DMS153 treated with DMSO at 0.1 percent for 48 hours (cell line): ENCODE measurements around the gene ATP13A2.

ENCODE experiments used
- DNase-seq: peaks from one replicate; lab custom pipeline; 2025; ENCODE audit not compliant: unreplicated experiment; lab: John Stamatoyannopoulos, UW

The ATP13A2 gene

DNA sequence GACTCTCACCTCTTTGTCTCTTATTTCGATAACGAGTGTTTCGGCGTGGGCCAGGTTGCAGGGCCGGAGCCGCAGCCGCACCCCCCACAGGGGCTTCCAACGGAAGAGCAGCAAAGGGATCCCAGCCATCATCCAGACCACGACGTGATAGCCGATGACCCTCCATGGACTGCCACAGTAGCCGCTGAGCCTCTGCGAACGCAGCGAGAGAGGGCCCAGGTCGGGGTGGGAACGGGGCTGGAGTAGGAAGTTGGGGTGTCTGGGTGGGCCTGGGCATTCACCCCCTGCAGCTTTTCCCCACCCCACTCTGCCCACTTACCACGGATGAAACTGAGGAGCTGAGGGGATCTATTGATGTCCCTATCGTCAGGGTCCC lies 6.4 kb downstream of the ATP13A2 start:
- no peak for DNase-seq

DNA sequence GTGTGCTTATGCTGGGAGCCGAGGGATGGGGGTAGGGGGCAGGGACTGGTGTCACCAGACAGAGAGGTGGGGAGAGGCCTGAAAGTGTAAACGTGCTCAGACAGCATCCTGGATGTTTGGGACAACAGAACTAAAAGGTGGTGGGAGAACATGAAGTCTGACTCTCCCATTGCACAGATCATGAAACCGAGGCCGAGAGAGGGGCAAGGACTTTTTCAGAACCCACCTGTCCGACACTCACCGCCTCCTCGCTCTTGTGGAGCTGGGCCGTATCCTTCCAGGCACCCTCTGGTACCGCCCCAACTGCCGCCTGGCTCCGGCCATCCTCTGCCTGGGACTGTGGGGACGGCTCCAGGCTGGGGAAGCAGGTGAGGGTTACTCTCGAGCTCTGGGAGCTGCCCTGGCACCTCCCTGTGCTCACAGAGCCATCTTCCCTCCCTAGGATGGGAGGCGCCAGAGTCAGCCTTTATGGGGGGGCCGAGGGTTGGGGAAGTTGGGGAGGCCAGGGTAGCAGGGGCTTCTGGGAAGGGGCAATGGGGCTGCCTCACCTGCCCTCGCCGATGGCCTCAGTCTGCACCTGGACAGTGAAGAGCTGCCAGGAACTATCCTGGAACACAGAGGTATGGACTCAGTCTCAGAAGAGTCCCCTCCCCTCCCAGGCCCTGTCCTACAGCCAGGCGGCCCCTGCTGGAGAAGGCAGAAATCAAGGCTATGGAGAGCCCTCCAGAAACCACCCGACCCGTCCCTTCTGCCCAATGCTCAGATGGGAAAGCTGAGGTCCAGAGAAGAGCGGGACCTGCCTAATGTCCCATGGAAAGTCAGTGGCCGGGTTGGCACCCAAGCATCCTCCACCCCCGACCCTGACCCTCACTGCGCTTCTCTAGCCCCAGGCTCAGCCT lies 7.0 kb downstream of the ATP13A2 start:
- no peak for DNase-seq

DNA sequence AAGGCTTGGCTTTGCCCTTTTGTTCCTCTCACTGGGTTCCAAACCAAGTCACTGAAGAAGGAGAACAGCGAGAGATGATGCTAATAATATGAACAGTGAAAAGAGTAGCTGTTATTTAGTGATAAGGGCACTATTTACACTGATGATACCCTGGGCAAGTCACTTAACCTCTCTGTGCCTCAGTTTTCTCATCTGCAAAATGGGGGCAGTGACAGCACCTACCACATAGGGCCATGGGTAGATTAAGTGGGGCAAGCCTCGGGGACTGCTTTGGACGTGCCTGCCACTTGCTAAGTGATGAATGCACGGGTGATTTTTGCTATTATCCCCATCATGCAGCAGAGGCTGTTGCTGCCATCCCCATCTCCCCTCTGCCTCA lies 9.2 kb downstream of the ATP13A2 start:
- no peak for DNase-seq

DNA sequence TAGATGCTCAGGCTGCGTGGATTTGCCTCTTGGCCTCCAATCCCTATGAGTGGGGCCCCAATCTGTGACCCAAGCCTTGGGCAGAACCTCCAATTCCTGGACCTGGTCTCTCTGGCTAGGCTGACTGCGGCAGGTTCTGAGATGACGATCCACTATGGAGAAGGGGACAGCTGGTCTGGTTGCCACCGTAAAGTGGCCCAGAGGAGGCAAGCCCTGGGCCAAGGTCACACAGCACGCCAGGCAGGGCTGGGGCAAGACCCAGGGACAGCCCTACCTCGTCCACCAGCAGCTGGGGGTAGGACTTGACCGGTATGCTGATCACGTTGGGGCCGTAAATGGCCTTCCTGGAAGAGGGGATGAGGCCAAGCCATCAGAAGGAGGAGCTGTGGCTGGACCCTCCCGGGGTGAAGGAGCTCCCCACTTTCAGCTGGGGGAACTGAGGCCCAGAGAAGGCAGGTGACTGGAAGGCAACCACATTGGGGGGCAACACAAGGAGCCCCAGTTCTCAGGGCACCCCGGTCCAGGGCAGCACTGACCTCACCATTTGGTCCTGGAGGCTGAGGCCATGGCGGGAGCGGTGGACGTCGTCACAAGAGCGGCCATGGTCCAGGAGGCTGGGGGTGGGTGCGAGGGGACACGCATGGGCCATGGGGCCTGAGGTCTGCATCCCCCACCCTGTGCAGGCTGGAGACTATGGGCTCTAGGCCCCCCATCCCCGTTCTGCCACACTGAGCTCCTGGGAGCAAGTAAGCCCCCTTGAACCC lies 9.8 kb downstream of the ATP13A2 start:
- DNase-seq = no peak

DNA sequence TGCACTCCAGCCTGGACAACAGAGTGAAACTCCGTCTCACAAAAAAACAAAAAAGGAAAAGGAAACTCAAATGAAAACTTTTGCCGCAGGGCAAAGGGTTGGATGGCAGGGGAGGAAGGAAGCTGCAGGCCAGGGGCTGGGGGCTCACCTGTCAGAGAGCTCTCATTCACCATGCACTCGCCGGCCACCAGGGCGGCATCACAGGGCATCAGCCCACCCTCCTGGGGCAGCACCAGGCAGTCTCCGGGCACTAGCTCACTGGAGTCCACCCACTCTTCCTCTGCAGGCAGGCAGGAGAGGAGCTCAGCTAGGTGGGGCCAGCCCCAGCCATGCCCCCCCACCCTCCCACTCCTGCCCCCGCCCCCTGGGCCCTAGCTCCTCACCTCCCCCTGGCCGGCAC lies 11.9 kb downstream of the ATP13A2 start:
- no peak for DNase-seq

DNA sequence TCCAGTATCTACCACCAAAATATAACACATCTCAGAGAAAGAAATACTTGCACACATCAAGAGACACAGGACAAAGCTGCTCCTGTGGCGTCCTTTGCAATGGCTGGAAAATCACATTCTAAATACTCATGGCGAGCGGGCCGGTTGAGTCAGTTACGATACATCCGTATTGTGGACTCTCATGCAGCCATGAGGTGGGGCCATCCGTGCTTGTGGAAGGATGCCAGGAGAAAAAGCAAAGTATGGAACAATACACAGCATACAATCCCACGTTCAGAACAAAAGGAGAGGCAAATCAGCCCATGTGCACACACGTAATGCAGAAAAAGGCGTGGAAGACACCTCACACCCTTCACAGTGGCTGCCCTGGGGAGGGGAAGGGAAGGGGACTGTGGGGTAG lies 13.1 kb downstream of the ATP13A2 start:
- DNase-seq = no peak

DNA sequence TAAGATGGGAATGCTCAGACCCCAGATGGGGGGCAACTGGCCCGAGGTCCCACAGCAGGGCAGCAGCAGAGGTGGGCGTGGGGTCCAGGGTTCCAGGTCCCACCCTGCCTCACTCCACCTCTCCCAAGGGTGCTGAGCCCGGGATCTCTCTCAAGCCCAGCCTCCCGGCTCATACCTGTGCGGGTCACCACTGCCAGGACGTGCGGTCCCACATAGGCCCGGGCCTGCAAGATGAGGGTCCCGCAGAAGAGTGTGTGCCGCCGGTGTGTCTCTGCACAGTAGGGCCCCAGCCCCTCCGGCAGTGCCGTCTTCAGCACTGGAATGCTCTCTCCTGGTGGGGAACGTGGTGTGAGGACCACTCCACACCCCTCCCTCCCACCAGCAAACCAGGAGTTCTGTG lies 14.9 kb downstream of the ATP13A2 start:
- DNase-seq = no peak

DNA sequence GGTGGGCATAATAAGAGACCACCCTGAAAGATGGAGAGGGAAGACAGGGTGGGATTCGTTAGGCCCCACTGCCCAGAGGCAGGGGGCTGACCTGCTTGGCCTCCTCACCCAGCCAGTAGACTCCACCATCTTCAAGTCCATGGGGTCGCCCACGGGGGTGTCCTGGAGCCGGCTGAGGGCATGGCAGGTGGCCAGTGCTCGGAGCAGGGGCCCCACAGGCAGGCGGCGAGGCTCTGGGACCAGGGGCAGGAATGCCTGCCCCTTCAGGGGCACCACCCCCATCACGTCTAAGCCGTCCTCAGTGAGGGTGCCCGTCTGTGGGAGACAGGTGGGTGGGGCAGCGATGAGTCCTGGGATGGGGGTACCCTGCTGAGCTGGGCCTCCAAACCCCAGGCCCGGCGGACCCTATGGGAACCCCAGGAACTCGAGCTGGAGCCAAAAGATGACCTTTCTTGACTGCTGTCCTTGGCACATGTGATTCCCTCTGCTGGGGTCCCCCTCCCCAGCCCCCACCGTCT lies 18.1 kb downstream of the ATP13A2 start:
- DNase-seq = no peak

DNA sequence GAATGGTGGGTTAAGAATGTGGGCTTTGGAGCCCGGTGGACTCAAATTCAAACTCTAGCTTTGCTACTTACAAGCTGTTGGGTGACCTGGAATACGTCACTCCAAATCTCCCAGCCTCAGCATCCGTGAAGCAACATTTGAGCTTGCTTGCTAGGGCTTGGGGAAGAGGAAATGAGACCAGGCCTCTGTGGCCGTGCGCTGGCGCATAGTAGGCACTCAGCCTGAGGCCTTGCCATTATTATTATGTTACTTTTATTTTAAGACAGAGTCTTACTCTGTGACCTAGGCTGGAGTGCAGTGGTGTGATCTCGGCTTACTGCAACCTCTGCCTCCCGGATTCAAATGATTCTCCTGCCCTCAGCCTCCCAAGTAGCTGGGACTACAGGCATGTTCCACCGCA lies 19.1 kb downstream of the ATP13A2 start:
- DNase-seq = no peak

DNA sequence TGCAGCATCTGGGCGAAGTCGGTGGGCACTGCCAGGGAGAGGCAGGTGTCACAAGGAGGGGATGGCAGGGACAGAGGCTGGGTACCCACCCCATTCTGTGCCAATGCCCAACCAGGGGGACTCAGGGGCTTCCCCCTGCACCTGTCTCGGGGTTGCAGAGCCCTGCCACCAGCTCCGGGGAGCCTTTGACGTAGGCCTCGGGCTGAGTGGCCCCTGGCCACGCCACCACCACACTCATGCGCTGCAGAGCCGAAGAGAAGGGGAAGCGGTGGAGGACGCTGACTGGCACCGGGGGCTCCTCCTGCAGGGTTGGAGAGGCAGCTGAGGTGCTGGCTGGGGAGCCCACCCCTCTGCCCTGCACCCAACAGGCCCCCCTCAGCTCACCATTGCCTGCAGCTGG lies 19.6 kb downstream of the ATP13A2 start:
- no peak for DNase-seq

DNA sequence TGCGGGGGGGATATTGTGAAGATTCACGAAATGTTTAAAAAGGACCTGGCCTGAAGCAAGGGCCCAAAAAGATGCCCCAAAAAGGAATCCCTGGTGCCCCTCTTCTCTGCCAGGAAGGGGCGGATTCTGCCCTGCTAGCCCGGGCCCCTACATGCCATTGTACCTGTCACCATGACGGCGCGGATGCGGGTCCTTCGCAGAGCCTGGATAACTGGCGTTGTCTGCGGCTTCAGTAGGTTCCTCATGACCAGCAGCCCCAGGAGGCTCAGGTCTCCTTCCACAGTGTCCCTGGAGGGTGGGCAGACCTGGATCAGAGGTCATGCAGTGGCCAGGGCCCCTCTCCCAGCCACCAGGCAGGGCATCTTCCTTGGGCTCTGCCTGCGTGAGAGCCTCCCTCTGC lies 20.2 kb downstream of the ATP13A2 start:
- no peak for DNase-seq

DNA sequence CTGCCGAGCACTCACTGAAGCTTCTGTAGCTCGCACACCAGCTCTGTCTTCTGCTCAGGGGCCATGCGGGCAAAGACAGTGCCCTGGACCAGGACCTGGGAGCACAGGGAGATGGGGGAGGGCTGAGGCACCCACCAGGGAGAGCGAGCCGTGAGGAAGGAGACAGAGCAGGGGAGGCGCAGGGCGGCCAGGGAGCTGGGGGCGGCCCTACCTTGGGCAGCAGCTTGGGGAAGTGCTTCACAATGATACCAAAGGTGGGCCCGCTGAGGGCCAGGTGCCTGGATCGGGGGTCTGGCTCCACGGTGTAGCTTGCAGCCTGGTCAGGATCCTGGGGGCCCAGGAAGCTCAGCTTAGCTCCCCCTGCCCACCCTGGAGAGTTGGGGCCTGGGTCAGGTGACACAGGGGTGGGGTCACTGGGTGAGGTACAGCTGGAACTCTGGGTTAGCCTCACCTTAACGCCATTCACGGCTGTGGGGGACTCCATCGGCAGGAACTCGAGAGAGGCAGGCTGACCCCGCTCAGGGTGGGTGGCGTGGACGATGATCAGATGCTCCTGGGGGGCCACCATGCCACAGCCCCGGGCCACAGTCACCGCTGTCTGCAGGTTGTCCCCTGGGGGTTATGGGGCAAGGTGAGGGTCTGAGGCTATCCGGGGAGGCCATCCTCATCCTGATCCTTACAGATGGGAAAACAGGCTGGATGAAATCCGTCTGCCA lies 21.9 kb downstream of the ATP13A2 start:
- no peak for DNase-seq

DNA sequence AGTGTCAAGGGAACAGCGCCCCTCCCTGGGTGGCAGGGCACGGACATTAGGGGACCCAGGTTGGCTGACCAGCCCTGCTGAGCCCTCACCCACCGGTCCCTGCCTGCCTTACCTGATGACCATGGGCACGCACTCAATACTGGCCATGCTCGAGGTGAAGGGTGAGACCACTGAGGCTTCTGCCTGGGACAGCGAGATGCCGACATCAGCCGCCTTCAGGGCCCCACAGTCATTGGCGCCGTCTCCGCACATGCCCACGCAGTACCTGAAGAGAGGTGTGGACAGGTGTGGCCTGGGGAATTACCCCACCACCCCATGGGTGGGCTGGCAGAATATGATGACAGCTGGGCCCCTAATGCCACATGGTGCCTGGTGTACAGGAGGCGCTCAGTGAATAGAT lies 23.5 kb downstream of the ATP13A2 start:
- DNase-seq = no peak

DNA sequence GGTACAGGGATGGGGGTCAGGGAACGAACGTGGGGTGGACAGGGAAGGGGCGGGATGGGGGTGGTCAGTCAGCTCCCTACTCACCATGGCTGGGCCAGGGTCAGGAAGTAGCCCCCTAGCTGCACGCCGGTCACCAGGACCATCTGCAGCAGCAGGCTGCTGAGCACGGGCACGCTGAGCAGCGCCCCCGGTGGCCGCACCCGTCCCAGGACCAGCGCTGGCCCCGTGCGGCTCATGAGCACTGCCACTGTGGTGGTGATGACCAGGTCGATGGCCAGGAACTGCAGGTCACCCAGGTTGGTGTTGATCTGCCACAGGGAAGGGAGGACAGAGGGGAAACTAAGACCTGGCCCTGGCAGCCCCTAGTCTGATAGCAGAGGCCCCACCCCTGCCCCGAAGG lies 24.8 kb downstream of the ATP13A2 start:
- DNase-seq = no peak

DNA sequence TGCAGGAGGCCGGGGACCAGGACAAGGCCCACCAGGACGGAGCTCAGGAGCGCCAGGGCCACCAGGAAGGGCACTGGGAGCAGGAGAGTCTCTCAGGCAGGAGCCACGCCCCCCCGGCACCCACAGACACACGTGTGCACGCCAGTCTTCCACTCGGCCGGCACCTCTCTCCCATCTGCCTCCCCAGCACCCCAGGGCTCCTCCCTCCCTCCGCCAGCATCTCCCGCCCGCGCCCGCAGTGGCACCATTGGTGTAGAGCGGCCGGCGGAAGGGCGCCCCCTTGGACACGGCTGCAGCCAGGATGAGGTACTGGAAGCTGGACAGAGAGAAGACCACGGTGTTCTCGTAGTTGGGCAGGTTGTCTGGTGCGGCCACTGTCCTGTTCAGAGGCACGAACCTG lies 25.2 kb downstream of the ATP13A2 start:
- no peak for DNase-seq

DNA sequence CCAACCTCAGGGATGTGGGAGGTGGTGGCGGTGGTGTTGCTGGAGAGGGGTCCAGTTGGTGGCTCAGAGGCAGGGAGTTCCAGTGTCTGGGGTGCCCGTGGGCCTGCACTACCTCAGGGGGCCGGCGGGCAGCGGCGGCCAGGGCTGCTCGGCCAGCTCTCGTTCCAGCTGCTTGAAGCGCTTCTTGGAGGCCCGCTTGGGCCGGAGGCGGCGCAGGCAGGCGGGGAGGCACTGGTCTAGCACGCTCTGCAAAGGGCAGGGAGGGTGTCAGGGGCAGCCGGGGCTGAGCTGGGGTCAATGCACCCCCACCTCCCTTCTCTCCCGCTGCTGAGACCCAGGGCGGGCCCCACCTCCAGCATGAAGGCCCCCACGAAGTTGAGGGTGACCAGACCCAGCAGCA lies 25.6 kb downstream of the ATP13A2 start:
- DNase-seq = no peak

DNA sequence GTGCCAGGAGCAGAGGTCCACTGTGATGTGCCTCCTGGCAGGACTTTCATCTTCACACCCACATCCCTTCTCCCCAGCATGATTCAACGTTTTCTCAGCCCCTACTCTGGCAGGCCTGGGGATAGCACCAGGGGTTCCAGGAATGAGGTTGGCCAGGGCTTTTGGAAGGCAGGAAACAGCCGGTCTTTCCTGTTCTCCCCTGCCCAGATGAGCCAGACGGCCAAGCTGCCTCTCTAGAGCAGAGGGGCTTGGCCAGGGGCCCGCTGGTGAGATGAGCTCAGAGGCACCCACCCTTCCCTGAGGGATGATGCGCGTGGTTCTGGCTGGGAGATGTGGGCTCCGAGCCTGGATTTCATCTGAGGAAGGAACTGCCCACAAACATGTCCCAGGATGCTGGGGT lies 27.0 kb downstream of the ATP13A2 start:
- no peak for DNase-seq

DNA sequence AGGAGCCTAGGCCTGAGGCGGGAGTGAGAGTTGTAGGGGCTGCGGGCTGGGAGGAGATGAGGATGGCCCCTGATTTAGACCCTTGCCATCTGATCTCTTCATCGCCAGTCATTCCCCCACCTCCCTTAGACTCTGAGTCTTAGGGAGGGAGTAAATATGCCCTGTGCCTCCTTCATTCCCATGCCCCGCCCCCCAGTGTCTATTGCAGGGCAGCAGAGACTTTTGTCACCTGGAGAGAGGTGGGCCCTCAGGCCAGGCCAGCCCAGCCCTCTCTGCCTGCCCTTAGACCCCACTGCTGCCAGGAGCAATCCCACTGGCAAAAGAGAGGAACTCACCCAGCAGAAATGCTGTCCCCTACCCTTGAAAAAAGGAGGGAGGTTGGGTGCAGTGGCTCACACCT lies 28.1 kb downstream of the ATP13A2 start:
- no peak for DNase-seq

DNA sequence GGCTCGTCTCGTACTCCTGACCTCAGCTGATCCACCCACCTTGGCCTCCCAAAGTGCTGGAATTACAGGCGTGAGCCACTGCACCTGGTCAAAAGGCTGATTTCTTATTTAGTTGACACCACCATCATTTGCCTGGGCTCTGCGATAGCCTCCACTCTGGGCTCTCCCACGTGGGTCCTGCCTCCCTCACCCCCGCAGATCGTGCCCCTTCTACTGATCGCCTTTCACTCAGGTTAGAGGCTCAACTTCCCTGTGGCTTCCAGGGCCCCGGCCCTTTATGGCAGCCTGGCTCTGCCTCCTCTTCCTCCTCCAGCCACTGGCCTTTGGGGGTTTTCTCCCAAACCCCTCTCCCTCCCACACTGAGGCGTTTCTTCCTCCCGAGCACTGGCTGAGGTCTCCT lies 28.8 kb downstream of the ATP13A2 start:
- DNase-seq = no peak

DNA sequence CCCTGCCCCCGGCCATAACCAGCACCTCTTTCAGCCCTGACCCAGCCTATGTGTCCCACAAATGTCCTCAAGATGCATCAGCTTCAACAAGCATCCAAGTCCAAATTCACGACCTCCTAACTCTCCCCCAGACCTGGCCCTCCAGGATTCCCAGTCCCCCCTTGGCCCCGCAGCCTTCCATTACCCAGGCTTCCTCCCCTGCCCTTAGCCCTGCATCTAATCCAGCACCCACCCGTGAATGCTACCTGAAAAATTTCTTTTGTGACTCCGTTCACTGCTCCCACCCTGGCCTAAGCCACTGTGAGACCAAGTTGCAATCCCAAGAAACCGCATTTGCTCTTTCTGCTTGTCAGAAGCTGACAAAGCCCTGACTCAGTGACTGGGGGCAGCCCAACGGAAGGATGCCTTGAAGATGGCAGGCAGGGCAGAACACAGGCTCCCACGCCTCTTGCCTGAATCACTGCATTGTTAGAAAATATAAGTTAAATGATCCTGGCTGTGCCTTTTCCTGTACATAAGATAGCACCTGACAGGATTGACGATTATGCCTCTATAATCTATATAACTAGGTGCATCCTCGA lies 30.4 kb downstream of the ATP13A2 start:
- DNase-seq = no peak
